Psoas muscle (tissue), 8 donors: Measurements from ENCODE around the gene DUOX2. TPM values are rescaled to one million over a fixed set of nuclear protein-coding genes. Genes with fewer than 3 reads are reported as not detected.
A peak's percentile ranks its signal among the peaks of the same experiment; 100 is the strongest.

Source experiments
- ATAC-seq, 4 donors: fragments of 200-7000 bp; cut with Tn5 transposase; one replicate each; pipeline ENCODE4 v1.9.1; 2020; ENCODE audit warnings: moderate library complexity in 3 of 4, mild to moderate bottlenecking in 2 of 4
- DNase-seq, 2 donors: peaks; one replicate each; pipeline ENCODE4 v3.0.0-alpha.2; 2020
- H3K27ac ChIP-seq: fragments of 200-600 bp; one replicate; pipeline ENCODE4 v1.8.0; 2022
- H3K27me3 ChIP-seq, 3 donors: fragments of 200-600 bp in 1 of 3; one replicate each; pipeline versions ENCODE4 v1.6.1 to v1.8.0; 2013 to 2022; ENCODE audit warnings: low read length in 2 of 3, mild to moderate bottlenecking in 2 of 3, moderate library complexity in 1 of 3; ENCODE audit not compliant: insufficient read depth in 3 of 3
- H3K36me3 ChIP-seq, 2 donors: fragments of 200-600 bp in 1 of 2; one replicate each; pipeline versions ENCODE4 v1.6.1 to v1.8.0; 2013 to 2022; ENCODE audit warnings: low read depth in 1 of 2, mild to moderate bottlenecking in 1 of 2, moderate library complexity in 1 of 2; ENCODE audit not compliant: insufficient read depth in 1 of 2
- H3K4me1 ChIP-seq: fragments of 200-600 bp; one replicate; pipeline ENCODE4 v1.8.0; 2022
- H3K4me3 ChIP-seq: fragments of 200-600 bp; one replicate; pipeline ENCODE4 v1.8.0; 2022; ENCODE audit warnings: mild to moderate bottlenecking
- H3K9me3 ChIP-seq: fragments of 200-600 bp; one replicate; pipeline ENCODE4 v1.8.0; 2022
- CTCF ChIP-seq: fragments of 200-600 bp; IDR thresholded peaks from one replicate; pipeline ENCODE4 v1.8.0; 2022; ENCODE audit warnings: antibody characterized with exemption
- WGBS, 3 donors: extraction: QIAGEN DNeasy Blood & Tissue Kit; methylation state at CpG; one replicate each; pipeline versions ENCODE4 v1.1.6 to v1.1.7; 2013; 5-methylcytosine and 5-hydroxymethylcytosine counted together
- intact Hi-C, 2 donors: fragments of 100-400 bp; cut with DNase I; formaldehyde crosslinking; loops; one replicate each; pipeline versions ENCODE4 v1.11.0 to v1.14.2; 2022
- long read RNA-seq, 2 donors: library from polyadenylated mRNA; unstranded; transcript quantifications; one replicate each; pipeline ENCODE4 v2.0.0, GENCODE V29; 2021
- polyA plus RNA-seq, 3 donors: library from polyadenylated mRNA; stranded (reverse); fragments of 200-250 nt; gene quantifications; one replicate each; pipeline ENCODE4 v1.2.3, GENCODE V29; 2013
- total RNA-seq, 4 donors: library from RNA; stranded (reverse); fragmentation: NEBNext Ultra II Directional in 2 of 4; extraction: Animal tissue kit (Norgen Biotek cat#: 25700) in 2 of 4; gene quantifications; one replicate each; pipeline versions ENCODE4 v1.2.1 to v1.2.4, GENCODE V29; 2021 to 2023
- donor health status: healthy with polysubstance abuse.
- donor health status: DM: no; HTN: no; CAD: no; lungs with moderate emphysema.
- donor health status: Bipolar disorder and iron deficiency.
- donor health status: healthy.
- donor health status: DM: yes; HTN: yes; CAD: no.
- donor health status: DM: no; HTN: no; CAD: no.
- donor health status: DM: no; HTN: no; CAD: no.
- donor health status: DM: yes; HTN: yes; CAD: no.

Gene DUOX2
- under 1 TPM in 2 of 4 donors, not detected in 2; 0.04 to 0.73 TPM for total RNA-seq
- polyA plus RNA-seq: under 1 TPM; 0.01 to 0.06 (median 0.01) TPM
- long read RNA-seq, donor 1: 0 reads
- long read RNA-seq, donor 2: 0 reads

DNA sequence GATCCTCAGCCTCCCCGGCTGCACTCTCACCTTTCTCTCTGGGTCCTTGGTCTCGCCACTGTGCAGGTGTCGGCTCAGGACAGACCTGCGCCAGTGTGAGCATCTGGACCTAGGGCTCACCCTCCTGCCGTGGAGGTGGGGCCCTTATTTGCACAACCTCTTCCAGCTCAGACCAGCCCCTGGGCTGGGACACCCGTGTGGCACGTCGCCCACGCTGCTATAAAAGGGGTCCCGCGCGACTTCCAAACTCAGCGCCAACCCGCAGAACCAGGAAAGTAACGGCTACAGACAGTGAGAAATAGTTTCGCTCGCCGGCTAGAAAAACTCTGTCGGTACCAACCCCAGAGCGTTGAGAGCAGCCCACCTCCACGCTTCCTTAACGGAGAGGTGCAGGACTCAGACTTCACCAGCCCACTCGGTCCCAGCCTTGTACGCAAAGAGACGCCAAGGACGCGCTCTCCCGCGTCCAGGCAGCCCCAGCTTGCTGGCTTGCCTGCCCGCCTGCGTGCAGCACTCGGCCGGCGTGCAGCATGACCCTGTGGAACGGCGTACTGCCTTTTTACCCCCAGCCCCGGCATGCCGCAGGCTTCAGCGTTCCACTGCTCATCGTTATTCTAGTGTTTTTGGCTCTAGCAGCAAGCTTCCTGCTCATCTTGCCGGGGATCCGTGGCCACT, at the start of gene DUOX2, which contains the start of gene DUOXA2:
Gene DUOX2 (minus strand): TSS at position 97 of the 675 bp plus-strand sequence. CDS start 761 bp downstream, outside the sequence.
Gene DUOXA2 (plus strand): TSS at position 251 of the 675 bp plus-strand sequence. CDS start 280 bp downstream, at position 531.
- Histone ChIP-seq H3K9me3 (no peaks in the 10 kb centered on the region), H3K36me3 (no peaks in the 10 kb centered on the region), H3K27ac (no peak within 1 kb of the TSS), H3K4me3 (peak within 1 kb of the TSS; percentile 30), H3K4me1 (peaks cover 22% of the 10 kb centered on the region), H3K27me3 (peaks cover 3 to 83% (median 50%) of the 10 kb centered on the region in 3 donors)
- no peak for TF ChIP-seq CTCF
- no peak for DNase-seq
- ATAC-seq: no peak
- 2% methylated on average over 42 of the region's 42 CpGs for WGBS, 3 donors
- intact Hi-C loops: no loop called here

GRCh38 chr15:45163508-45163856, 49.5 kb upstream of the DUOX2 start:
- no peak for TF ChIP-seq CTCF
- Histone ChIP-seq H3K4me3 (no peak overlapping the region), H3K27ac (no peak overlapping the region), H3K27me3 (no peaks in the 10 kb centered on the region), H3K36me3 (no peaks in the 10 kb centered on the region), H3K9me3 (no peaks in the 10 kb centered on the region), H3K4me1 (no peaks in the 10 kb centered on the region)
- intact Hi-C loops: loop anchor here (2.0 to 10.0 kb wide), 3 partner anchors 233 to 431 kb away; no protein-coding TSS in a partner anchor
- ATAC-seq: no peak
- 80 to 87% (median 80%) methylated on average over 9 of the region's 9 CpGs for WGBS, 3 donors
- DNase-seq: no peak

DNA sequence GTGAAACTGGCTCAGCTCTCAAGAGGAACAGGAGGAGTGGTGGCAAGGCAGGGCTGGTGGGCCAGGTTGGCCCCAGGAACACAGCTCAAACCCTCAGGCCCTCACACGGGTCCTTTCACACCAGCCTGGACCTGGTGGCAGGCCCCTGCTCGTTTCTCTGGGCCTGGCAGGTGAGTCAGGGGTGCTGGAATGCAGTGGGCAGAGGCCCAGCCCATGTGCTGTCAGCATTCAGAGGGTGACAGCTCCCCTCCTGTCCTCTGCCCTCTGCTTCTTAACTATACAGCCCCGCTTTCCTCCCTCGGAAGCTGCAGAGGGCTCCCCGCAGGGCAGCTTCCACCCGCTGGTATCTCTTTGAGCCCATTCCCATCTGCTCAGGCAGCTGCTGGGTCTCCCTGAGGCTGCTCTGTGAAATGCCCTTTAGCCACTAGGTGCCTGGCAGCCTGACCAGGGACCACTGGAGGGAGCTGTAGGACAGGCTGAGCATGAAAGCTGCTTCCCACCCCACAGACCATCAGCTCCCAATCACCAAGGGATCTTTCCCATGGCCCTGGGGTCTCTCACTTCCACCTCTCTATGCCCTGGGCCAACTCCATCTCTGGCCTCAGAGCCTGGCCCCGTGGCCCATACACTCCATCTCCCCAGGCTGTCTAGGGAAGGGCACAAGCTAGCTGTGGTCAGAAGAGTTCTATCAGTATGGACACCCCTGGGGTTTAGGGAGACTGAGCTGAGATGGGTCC, 49.0 kb upstream of the DUOX2 start:
- H3K27ac ChIP-seq: no peak overlapping the region

DNA sequence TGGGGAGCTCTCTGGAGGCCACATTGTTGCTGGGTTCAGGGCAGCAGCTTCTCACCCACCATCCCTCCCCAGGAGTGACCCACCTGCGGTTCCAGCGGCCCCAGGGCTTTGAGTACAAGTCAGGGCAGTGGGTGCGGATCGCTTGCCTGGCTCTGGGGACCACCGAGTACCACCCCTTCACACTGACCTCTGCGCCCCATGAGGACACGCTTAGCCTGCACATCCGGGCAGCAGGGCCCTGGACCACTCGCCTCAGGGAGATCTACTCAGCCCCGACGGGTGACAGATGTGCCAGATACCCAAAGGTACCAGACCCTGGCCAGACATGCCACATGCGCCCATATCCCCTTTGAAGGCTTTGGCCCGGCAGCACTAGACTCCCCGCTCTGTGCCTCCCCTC, 47.7 kb upstream of the DUOX2 start:
- no peaks in the 10 kb centered on the region for H3K36me3 ChIP-seq
- intact Hi-C loops: loop anchor here (2.0 to 10.0 kb wide), 3 partner anchors 235 to 433 kb away; no protein-coding TSS in a partner anchor
- no peak for TF ChIP-seq CTCF
- H3K4me1 ChIP-seq: no peaks in the 10 kb centered on the region
- H3K9me3 ChIP-seq: no peaks in the 10 kb centered on the region
- H3K27me3 ChIP-seq: no peaks in the 10 kb centered on the region
- H3K27ac ChIP-seq: no peak overlapping the region
- no peak overlapping the region for H3K4me3 ChIP-seq
- WGBS, 3 donors: 85 to 95% (median 88%) methylated on average over 14 of the region's 14 CpGs
- DNase-seq (no peak), ATAC-seq (no peak)

More for the DNA sequence above, 49.0 kb upstream of the DUOX2 start:
- peak; percentile 76 to 86 for DNase-seq
- H3K9me3 ChIP-seq: no peaks in the 10 kb centered on the region
- no peaks in the 10 kb centered on the region for H3K36me3 ChIP-seq
- H3K27me3 ChIP-seq: no peaks in the 10 kb centered on the region
- intact Hi-C loops: loop anchor here (2.0 to 10.0 kb wide), 3 partner anchors 234 to 432 kb away; no protein-coding TSS in a partner anchor
- peak; percentile 86 for TF ChIP-seq CTCF
- 5 to 8% (median 8%) methylated on average over 7 of the region's 7 CpGs for WGBS, 3 donors
- peak; percentile 76 to 79 (median 78) for ATAC-seq
- no peaks in the 10 kb centered on the region for H3K4me1 ChIP-seq
- H3K4me3 ChIP-seq: no peak overlapping the region
